IMR-90 (cell line): Measurements from ENCODE around the gene BRD3. TPM values are rescaled to one million over a fixed set of nuclear protein-coding genes. Genes with fewer than 3 reads are reported as not detected.

Source experiments
- ATAC-seq: fragments of 200-7000 bp; cut with Tn5 transposase; 2 replicates; pipeline ENCODE4 v1.9.1; 2020; ENCODE audit warnings: low read depth, mild to moderate bottlenecking, moderate library complexity
- BruUV-seq: library from RNA; stranded (reverse); fragments of 400-500 nt; replicated peaks from 2 replicates; lab custom pipeline; 2021; lab: Mats Ljungman, UMichigan
- CTCF ChIA-PET: fragments of 300-600 bp; formaldehyde crosslinking; extraction: SDS; loops from one replicate; lab custom pipeline; 2021; ENCODE audit warnings: antibody characterized with exemption; lab: Yijun Ruan, JAX
- POLR2A ChIA-PET: fragments of 300-600 bp; sonication (Branson Sonifier 250); formaldehyde crosslinking; loops from one replicate; lab custom pipeline; 2022; ENCODE audit warnings: antibody characterized with exemption; ENCODE audit not compliant: unreplicated experiment; lab: Charles Lee
- DNase-seq: peaks from one replicate; pipeline ENCODE4 v3.0.0; 2013
- H2AFZ ChIP-seq: replicated peaks from 2 replicates; pipeline ENCODE3; 2013; ENCODE audit warnings: low read length, mild to moderate bottlenecking; ENCODE audit not compliant: poor library complexity
- H2AK5ac ChIP-seq: 2 replicates; pipeline ENCODE4 v1.6.1; 2013; ENCODE audit warnings: low read depth, low read length, inconsistent platforms
- H2AK9ac ChIP-seq: replicated peaks from 2 replicates; pipeline ENCODE3; 2013; ENCODE audit warnings: mild to moderate bottlenecking, low read depth, low read length, moderate library complexity; ENCODE audit not compliant: poor library complexity
- H2BK120ac ChIP-seq: 2 replicates; pipeline ENCODE4 v1.6.1; 2013; ENCODE audit warnings: low read depth, low read length, inconsistent platforms
- H2BK15ac ChIP-seq: 3 replicates; pipeline ENCODE4 v1.6.1; 2013; ENCODE audit warnings: low read depth, low read length, inconsistent platforms
- H2BK20ac ChIP-seq: 2 replicates; pipeline ENCODE4 v1.6.1; 2013; ENCODE audit warnings: low read depth, mild to moderate bottlenecking, inconsistent platforms, low read length, moderate library complexity
- H2BK5ac ChIP-seq: 2 replicates; pipeline ENCODE4 v1.6.1; 2013; ENCODE audit warnings: mild to moderate bottlenecking, low read depth, low read length, inconsistent platforms; ENCODE audit not compliant: poor library complexity, severe bottlenecking
- H3K14ac ChIP-seq: replicated peaks from 2 replicates; pipeline ENCODE4 v1.6.1; 2013; ENCODE audit warnings: low read depth, low read length, inconsistent platforms
- H3K18ac ChIP-seq: 2 replicates; pipeline ENCODE4 v1.6.1; 2013; ENCODE audit warnings: low read depth, low read length, control low read depth
- H3K23ac ChIP-seq: 2 replicates; pipeline ENCODE4 v1.6.1; 2013; ENCODE audit warnings: low read depth, low read length, inconsistent platforms
- H3K27ac ChIP-seq: 2 replicates; pipeline ENCODE4 v1.5.1; 2013; ENCODE audit warnings: mild to moderate bottlenecking, control low read depth, low read length; ENCODE audit not compliant: insufficient read depth
- H3K27me3 ChIP-seq: 2 replicates; pipeline ENCODE4 v1.6.1; 2013; ENCODE audit warnings: low read length; ENCODE audit not compliant: control insufficient read depth, insufficient read depth
- H3K36me3 ChIP-seq: 2 replicates; pipeline ENCODE4 v1.6.1; 2013; ENCODE audit warnings: low read length, mixed read lengths; ENCODE audit not compliant: control insufficient read depth, insufficient read depth
- H3K4ac ChIP-seq: 2 replicates; pipeline ENCODE4 v1.6.1; 2013; ENCODE audit warnings: low read depth, low read length, inconsistent platforms
- H3K4me1 ChIP-seq: 2 replicates; pipeline ENCODE4 v1.6.1; 2013; ENCODE audit warnings: low read length, mixed read lengths; ENCODE audit not compliant: control insufficient read depth, insufficient read depth
- H3K4me2 ChIP-seq: 2 replicates; pipeline ENCODE4 v1.6.1; 2013; ENCODE audit warnings: low read depth, mild to moderate bottlenecking, control low read depth, low read length, moderate library complexity
- H3K4me3 ChIP-seq: 2 replicates; pipeline ENCODE4 v1.5.1; 2013; ENCODE audit warnings: low read depth, mild to moderate bottlenecking, control low read depth, low read length, moderate library complexity; ENCODE audit not compliant: insufficient read depth
- H3K56ac ChIP-seq: 2 replicates; pipeline ENCODE4 v1.6.1; 2013; ENCODE audit warnings: low read length, inconsistent platforms; ENCODE audit not compliant: insufficient read depth; ENCODE audit errors: extremely low read depth
- H3K79me1 ChIP-seq, 2 experiments: 2 replicates each; pipeline ENCODE4 v1.6.1; 2013; ENCODE audit warnings: low read length in 2 of 2, inconsistent platforms in 1 of 2, low read depth in 1 of 2
- H3K9ac ChIP-seq: 2 replicates; pipeline ENCODE4 v1.6.1; 2013; ENCODE audit warnings: low read depth, low read length, control low read depth
- H3K9me1 ChIP-seq: 2 replicates; pipeline ENCODE4 v1.6.1; 2013; ENCODE audit warnings: low read length, inconsistent platforms; ENCODE audit not compliant: insufficient read depth
- H3K9me3 ChIP-seq: 2 replicates; pipeline ENCODE4 v1.6.1; 2013; ENCODE audit warnings: low read length; ENCODE audit not compliant: control insufficient read depth, insufficient read depth
- H4K20me1 ChIP-seq: 2 replicates; pipeline ENCODE4 v1.6.1; 2013; ENCODE audit warnings: low read length, inconsistent platforms; ENCODE audit not compliant: insufficient read depth
- H4K5ac ChIP-seq: 2 replicates; pipeline ENCODE4 v1.6.1; 2013; ENCODE audit warnings: mild to moderate bottlenecking, low read depth, low read length, control low read depth
- H4K8ac ChIP-seq, 2 experiments: 2 replicates each; pipeline ENCODE4 v1.6.1; 2013; ENCODE audit warnings: low read depth in 2 of 2, low read length in 2 of 2, control low read depth in 1 of 2, inconsistent platforms in 1 of 2
- H4K91ac ChIP-seq: 2 replicates; pipeline ENCODE4 v1.6.1; 2013; ENCODE audit warnings: low read depth, low read length, inconsistent platforms; ENCODE audit not compliant: insufficient read depth
- CEBPB ChIP-seq: IDR thresholded peaks from 2 replicates; pipeline ENCODE4 v1.6.1; 2012; ENCODE audit warnings: low read depth, low read length, improper control_type of control experiment
- CHD1 ChIP-seq: IDR thresholded peaks from 2 replicates; pipeline ENCODE4 v1.6.1; 2012; ENCODE audit warnings: low read depth, low read length, improper control_type of control experiment
- CTCF ChIP-seq: conservative IDR thresholded peaks from 2 replicates; pipeline ENCODE4 v1.5.1; 2012; ENCODE audit warnings: mild to moderate bottlenecking, low read depth, low read length, improper control_type of control experiment
- FOS ChIP-seq: fragments of 150-350 bp; IDR thresholded peaks from 2 replicates; pipeline ENCODE4 v1.6.1; 2016; ENCODE audit warnings: low read depth, low read length
- MAFK ChIP-seq: IDR thresholded peaks from 2 replicates; pipeline ENCODE4 v1.6.1; 2012; ENCODE audit warnings: low read depth, low read length, improper control_type of control experiment
- MAZ ChIP-seq: IDR thresholded peaks from 2 replicates; pipeline ENCODE4 v1.6.1; 2012; ENCODE audit warnings: low read depth, mild to moderate bottlenecking, low read length, improper control_type of control experiment, moderate library complexity, borderline replicate concordance
- MXI1 ChIP-seq: IDR thresholded peaks from 2 replicates; pipeline ENCODE4 v1.6.1; 2012; ENCODE audit warnings: low read depth, mild to moderate bottlenecking, low read length, moderate library complexity, borderline replicate concordance
- NFE2L2 ChIP-seq: fragments of 150-350 bp; IDR thresholded peaks from 2 replicates; pipeline ENCODE4 v1.6.1; 2016; ENCODE audit warnings: low read depth, mild to moderate bottlenecking, low read length
- POLR2A ChIP-seq: IDR thresholded peaks from 2 replicates; pipeline ENCODE4 v1.6.1; 2012; ENCODE audit warnings: mild to moderate bottlenecking, low read depth, low read length
- RAD21 ChIP-seq: IDR thresholded peaks from 2 replicates; pipeline ENCODE4 v1.6.1; 2012; ENCODE audit warnings: low read length, improper control_type of control experiment
- RCOR1 ChIP-seq: IDR thresholded peaks from 2 replicates; pipeline ENCODE4 v1.6.1; 2012; ENCODE audit warnings: mild to moderate bottlenecking, low read length, improper control_type of control experiment; ENCODE audit not compliant: insufficient replicate concordance
- RFX5 ChIP-seq: IDR thresholded peaks from 2 replicates; pipeline ENCODE4 v1.8.0; 2012; ENCODE audit warnings: low read depth, mild to moderate bottlenecking, low read length, moderate library complexity
- USF2 ChIP-seq: fragments of 150-350 bp; IDR thresholded peaks from 2 replicates; pipeline ENCODE4 v1.6.1; 2017; ENCODE audit warnings: mild to moderate bottlenecking, antibody characterized with exemption, low read length, low read depth
- WGBS, 2 experiments: methylation state at CpG; one replicate each; pipeline versions ENCODE4 v1.1.5 to v1.1.7; 2013; ENCODE audit warnings: missing lambda C conversion rate in 2 of 2; ENCODE audit not compliant: insufficient read length in 1 of 2; ENCODE audit errors: extremely low coverage in 2 of 2; 5-methylcytosine and 5-hydroxymethylcytosine counted together
- dilution Hi-C: fragments of 300-500 bp; cut with HindIII; formaldehyde crosslinking; loops from one replicate; pipeline ENCODE4 v1.14.3; 2018; ENCODE audit warnings: low sequenced_read_pairs; ENCODE audit not compliant: unreplicated experiment
- in situ Hi-C: fragments of 300-500 bp; cut with MboI; formaldehyde crosslinking; loops from 3 replicates; pipeline ENCODE4 v1.14.3; 2019; ENCODE audit warnings: low sequenced_read_pairs, inconsistent platforms, mixed read lengths
- intact Hi-C: fragments of 100-400 bp; cut with micrococcal nuclease; formaldehyde crosslinking; loops from 2 replicates; pipeline ENCODE4 v1.10.0; 2022
- polyA plus RNA-seq, 3 experiments: library from polyadenylated mRNA; depleted of rRNA; stranded (reverse); fragments of >200 nt; gene quantifications; 2 replicates each; pipeline ENCODE4 v1.2.3, GENCODE V29; 2012; ENCODE audit warnings: low replicate concordance in 1 of 3
- total RNA-seq: library from RNA; depleted of rRNA; stranded (reverse); fragments of >200 nt; gene quantifications from 2 replicates; pipeline ENCODE4 v1.2.3, GENCODE V29; 2012

The BRD3 gene
- total and polyA plus RNA-seq, 2 of the 4 experiments (the other 2 are of a cell fraction) = 2.2 to 7.1 TPM

- ATAC-seq = no peak
- Histone ChIP-seq H4K5ac (no peak overlapping the region), H3K27ac (no peak overlapping the region), H3K4me3 (no peak overlapping the region), H3K9me3 (peaks cover 7% of the 10 kb centered on the region), H3K56ac (no peak overlapping the region), H2BK15ac (no peak overlapping the region), H4K91ac (no peak overlapping the region), H2AFZ (no peak overlapping the region), H4K8ac (no peak overlapping the region), H3K4me1 (no peaks in the 10 kb centered on the region), H2AK9ac (no peak overlapping the region), H3K27me3 (peaks cover 18% of the 10 kb centered on the region), H2BK120ac (no peak overlapping the region), H3K9ac (no peak overlapping the region), H2BK5ac (no peak overlapping the region), H2AK5ac (no peak overlapping the region), H4K20me1 (no peaks in the 10 kb centered on the region), H2BK20ac (no peak overlapping the region), H3K9me1 (no peaks in the 10 kb centered on the region), H3K79me1 (no peaks in the 10 kb centered on the region), H3K18ac (no peak overlapping the region), H3K4me2 (no peak overlapping the region), H3K14ac (no peak overlapping the region), H3K23ac (no peak overlapping the region), H3K36me3 (no peaks in the 10 kb centered on the region), H3K4ac (no peak overlapping the region)
- CTCF ChIA-PET = no interaction called here
- in situ Hi-C loops (no loop called here), intact Hi-C loops (no loop called here), dilution Hi-C loops (no loop called here)
- WGBS, 2 experiments = 55% methylated on average over 3 of the region's 4 CpGs; no CpG with 5 or more reads in 1 of the 2 experiments
- BruUV-seq = no TSS peak
- POLR2A ChIA-PET = no interaction called here
- DNase-seq = no peak
- TF ChIP-seq POLR2A (no peak), RFX5 (no peak), MXI1 (no peak), CHD1 (no peak), FOS (no peak), RAD21 (no peak), USF2 (no peak), CTCF (no peak), CEBPB (no peak), MAFK (no peak), NFE2L2 (no peak), RCOR1 (no peak), MAZ (no peak)
Observed at GRCh38 chr9:134089972-134090371, 22.1 kb upstream of the BRD3 start.
